BJ (cell line): ENCODE data around the gene ABLIM2. TPM values are rescaled to one million over a fixed set of nuclear protein-coding genes. Genes with fewer than 3 reads are reported as not detected.

Source experiments
- CTCF ChIA-PET: fragments of 350-600 bp; formaldehyde crosslinking; extraction: SDS; loops from one replicate; lab custom pipeline; 2021; ENCODE audit warnings: antibody characterized with exemption, inconsistent platforms; lab: Yijun Ruan, JAX
- POLR2A ChIA-PET: fragments of 300-600 bp; sonication (Branson Sonifier 250); formaldehyde crosslinking; extraction: SDS; loops from one replicate; lab custom pipeline; 2021; ENCODE audit warnings: antibody characterized with exemption; lab: Charles Lee
- DNase-seq: peaks from one replicate; pipeline ENCODE4 v3.0.0-alpha.2; 2011; ENCODE audit warnings: low read depth
- H3K27me3 ChIP-seq: 2 replicates; pipeline ENCODE4 v1.6.0; 2011; ENCODE audit warnings: low read length; ENCODE audit not compliant: control insufficient read depth, insufficient read depth
- H3K36me3 ChIP-seq: 2 replicates; pipeline ENCODE4 v1.5.1; 2011; ENCODE audit warnings: low read length; ENCODE audit not compliant: control insufficient read depth, insufficient read depth
- H3K4me3 ChIP-seq: 2 replicates; pipeline ENCODE4 v1.5.1; 2011; ENCODE audit warnings: low read depth, mild to moderate bottlenecking, control low read depth, low read length
- polyA plus RNA-seq: library from polyadenylated mRNA; depleted of rRNA; stranded (reverse); fragments of >200 nt; gene quantifications from 2 replicates; pipeline ENCODE4 v1.2.3, GENCODE V29; 2011
- TF ChIP-seq, protein P1 (sequence below): IDR thresholded peaks from 2 replicates; pipeline ENCODE4 v1.5.1; 2011; ENCODE audit warnings: low read depth, mild to moderate bottlenecking, control low read depth, inconsistent platforms, low read length, moderate library complexity; ENCODE audit not compliant: insufficient read depth

ABLIM2 gene
- polyA plus RNA-seq, 1 experiment: 0.07 TPM

DNA sequence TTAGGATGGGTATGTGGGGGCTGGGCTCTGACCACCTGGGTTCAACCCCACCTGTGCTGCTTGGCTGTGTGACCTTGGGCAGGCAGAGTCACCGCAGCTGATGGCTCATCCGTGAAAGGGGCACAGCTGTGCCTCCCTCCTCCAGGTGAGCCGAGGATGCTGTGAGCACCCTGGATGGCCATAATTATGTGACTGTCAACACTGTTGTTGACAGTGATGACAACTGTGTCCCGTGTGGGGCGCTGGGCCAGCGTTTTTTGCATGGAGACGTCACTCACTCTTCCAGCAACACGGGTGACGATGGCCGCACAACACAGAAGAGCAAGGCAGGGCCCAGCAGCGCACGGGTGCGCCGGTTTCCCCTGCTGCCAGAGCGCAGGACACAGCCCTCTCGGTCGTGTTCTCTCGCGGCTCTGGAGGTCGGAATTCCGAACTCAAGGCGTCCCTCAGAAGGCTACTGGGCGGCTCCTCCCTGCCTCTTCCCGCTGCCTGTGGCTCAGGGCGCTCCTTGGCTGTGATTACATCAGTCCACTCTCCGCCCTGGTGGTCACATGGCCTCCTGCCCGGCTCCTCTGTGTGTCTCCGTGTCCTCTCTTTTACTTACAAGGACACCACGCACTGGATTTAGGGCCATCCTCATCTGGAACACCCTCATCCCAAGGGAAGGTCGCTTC, 41.8 kb upstream of the ABLIM2 start:
- CTCF ChIA-PET: no interaction called here
- POLR2A ChIA-PET: no interaction called here
- TF ChIP-seq, protein P1, sequence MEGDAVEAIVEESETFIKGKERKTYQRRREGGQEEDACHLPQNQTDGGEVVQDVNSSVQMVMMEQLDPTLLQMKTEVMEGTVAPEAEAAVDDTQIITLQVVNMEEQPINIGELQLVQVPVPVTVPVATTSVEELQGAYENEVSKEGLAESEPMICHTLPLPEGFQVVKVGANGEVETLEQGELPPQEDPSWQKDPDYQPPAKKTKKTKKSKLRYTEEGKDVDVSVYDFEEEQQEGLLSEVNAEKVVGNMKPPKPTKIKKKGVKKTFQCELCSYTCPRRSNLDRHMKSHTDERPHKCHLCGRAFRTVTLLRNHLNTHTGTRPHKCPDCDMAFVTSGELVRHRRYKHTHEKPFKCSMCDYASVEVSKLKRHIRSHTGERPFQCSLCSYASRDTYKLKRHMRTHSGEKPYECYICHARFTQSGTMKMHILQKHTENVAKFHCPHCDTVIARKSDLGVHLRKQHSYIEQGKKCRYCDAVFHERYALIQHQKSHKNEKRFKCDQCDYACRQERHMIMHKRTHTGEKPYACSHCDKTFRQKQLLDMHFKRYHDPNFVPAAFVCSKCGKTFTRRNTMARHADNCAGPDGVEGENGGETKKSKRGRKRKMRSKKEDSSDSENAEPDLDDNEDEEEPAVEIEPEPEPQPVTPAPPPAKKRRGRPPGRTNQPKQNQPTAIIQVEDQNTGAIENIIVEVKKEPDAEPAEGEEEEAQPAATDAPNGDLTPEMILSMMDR: no peak
- H3K36me3 ChIP-seq: no peaks in the 10 kb centered on the region
- no peak for DNase-seq
- 0 out of 2 replicates have a peak, but pooled peaks cover 1% of the 10 kb centered on the region for H3K27me3 ChIP-seq
- no peak overlapping the region for H3K4me3 ChIP-seq

- CTCF ChIA-PET: interaction anchor here (1.5 to 3.9 kb wide), 2 partner anchors 23 to 42 kb away, joined by 4 to 23 read pairs; no protein-coding TSS in a partner anchor
- POLR2A ChIA-PET: no interaction called here
- DNase-seq: no peak
- Histone ChIP-seq H3K27me3 (peaks cover 2% of the 10 kb centered on the region), H3K4me3 (peak overlapping the region; percentile 31), H3K36me3 (no peaks in the 10 kb centered on the region)
- TF ChIP-seq, protein P1: no peak
These were observed 41.1 kb upstream of the ABLIM2 start for GRCh38 chr4:8199594-8200301.

DNA sequence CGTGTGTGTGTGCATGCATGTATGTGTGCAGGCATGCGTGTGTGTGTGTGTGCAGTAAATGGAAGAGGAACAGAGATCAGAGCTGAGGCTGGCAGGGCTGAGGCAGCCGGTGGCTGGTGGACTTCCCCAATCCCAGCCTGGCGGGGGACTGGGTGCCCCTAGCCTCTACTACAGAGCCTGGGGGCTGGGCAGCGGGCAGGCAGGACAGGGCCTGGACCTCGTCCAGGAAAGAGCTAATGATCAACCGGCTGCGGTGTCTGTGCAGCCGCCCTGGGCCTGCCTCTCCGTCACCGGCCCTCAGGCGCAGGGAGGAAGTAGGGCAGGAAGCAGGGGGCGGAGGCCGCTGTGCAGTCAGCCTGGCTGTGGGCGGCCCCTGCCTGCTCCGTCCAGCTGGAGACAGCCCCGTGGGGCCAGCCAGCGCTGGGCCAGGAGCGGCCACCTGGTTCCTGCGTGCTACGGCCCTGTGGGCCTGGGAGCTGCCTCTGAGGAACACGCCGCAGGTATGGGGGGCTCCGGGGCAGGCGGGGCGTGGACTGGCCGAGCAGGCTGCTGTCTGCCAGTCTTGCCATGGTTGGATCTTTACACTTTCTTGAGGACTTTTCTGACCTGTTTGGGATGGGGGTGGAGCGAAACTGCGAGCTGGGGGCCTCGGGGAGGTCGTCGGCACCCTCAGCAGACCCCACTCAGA, 40.4 kb upstream of the ABLIM2 start, which contains the start of gene SH3TC1:
SH3TC1 (plus strand) TSS at position 385 of the 688 bp plus-strand sequence. CDS start 5,905 bp downstream, outside the sequence.
- CTCF ChIA-PET: interaction anchor here (1.5 to 3.9 kb wide), 2 partner anchors 23 to 43 kb away, joined by 4 to 23 read pairs; no protein-coding TSS in a partner anchor
- no peaks in the 10 kb centered on the region for H3K36me3 ChIP-seq
- DNase-seq: peak; percentile 34
- POLR2A ChIA-PET: no interaction called here
- TF ChIP-seq, protein P1: no peak
- peak within 1 kb of the TSS; percentile 31 for H3K4me3 ChIP-seq
- H3K27me3 ChIP-seq: peaks cover 7% of the 10 kb centered on the region

- H3K27me3 ChIP-seq: peaks cover 9% of the 10 kb centered on the region
- DNase-seq: no peak
- ChIA-PET POLR2A (no interaction called here), CTCF (interaction anchor here (1.5 to 3.9 kb wide), 2 partner anchors 22 to 44 kb away, joined by 4 to 23 read pairs; no protein-coding TSS in a partner anchor)
- no peak overlapping the region for H3K4me3 ChIP-seq
- TF ChIP-seq, protein P1: no peak
- no peaks in the 10 kb centered on the region for H3K36me3 ChIP-seq
These were observed 39.7 kb upstream of the ABLIM2 start for GRCh38 chr4:8198206-8198905.
